B cell (primary cell): ENCODE measurements around the gene ZFR2. TPM values are rescaled to one million over a fixed set of nuclear protein-coding genes. Genes with fewer than 3 reads are reported as not detected.

Experiments used
- ATAC-seq: fragments of 200-7000 bp; cut with Tn5 transposase; one replicate; pipeline ENCODE4 v1.10.0; 2021; ENCODE audit warnings: low read depth, mild to moderate bottlenecking, moderate number of reproducible peaks, moderate library complexity
- CTCF ChIA-PET: fragments of 350-600 bp; sonication (Branson Sonifier 250); formaldehyde crosslinking; loops from one replicate; lab custom pipeline; 2021; ENCODE audit warnings: antibody characterized with exemption, inconsistent platforms; lab: Charles Lee
- POLR2A ChIA-PET: fragments of 350-600 bp; sonication (Branson Sonifier 250); formaldehyde crosslinking; loops from one replicate; lab custom pipeline; 2021; ENCODE audit warnings: antibody characterized with exemption; lab: Charles Lee
- DNase-seq: peaks from one replicate; pipeline ENCODE4 v3.0.0; 2013
- H2AFZ ChIP-seq: 2 replicates; pipeline ENCODE4 v1.6.1; 2012; ENCODE audit warnings: mild to moderate bottlenecking, low read depth, low read length; ENCODE audit not compliant: insufficient read depth, poor library complexity, severe bottlenecking
- H3K27ac ChIP-seq, 2 donors: 1 replicate in 1 of 2; 2 replicates in 1 of 2; pipeline ENCODE4 v1.5.1; 2012 to 2013; ENCODE audit warnings: low read length in 2 of 2, mild to moderate bottlenecking in 2 of 2, moderate library complexity in 1 of 2
- H3K27me3 ChIP-seq, 4 experiments: fragments of 200-600 bp in 1 of 4; sonication (generic) in 1 of 4; replicated peaks in 1 of 4; 1 replicate in 2 of 4; 2 replicates in 2 of 4; pipeline versions ENCODE4 v1.6.1 to v1.7.0; 2013 to 2016; ENCODE audit warnings: low read length in 3 of 4, mild to moderate bottlenecking in 2 of 4, mixed read lengths in 1 of 4, moderate library complexity in 1 of 4; ENCODE audit not compliant: insufficient read depth in 4 of 4, control insufficient read depth in 3 of 4; ENCODE audit errors: control extremely low read depth in 1 of 4
- H3K36me3 ChIP-seq, 2 experiments: replicated peaks in 1 of 2; 1 replicate in 1 of 2; 2 replicates in 1 of 2; pipeline versions ENCODE4 v1.6.1 to v1.7.1; 2013; ENCODE audit warnings: low read length in 1 of 2; ENCODE audit not compliant: insufficient read depth in 2 of 2, control insufficient read depth in 1 of 2; ENCODE audit errors: control extremely low read depth in 1 of 2, extremely low read depth in 1 of 2
- H3K4me1 ChIP-seq, 2 donors: fragments of 200-600 bp in 1 of 2; sonication (generic) in 1 of 2; 1 replicate in 1 of 2; 2 replicates in 1 of 2; pipeline versions ENCODE4 v1.5.1 to v1.6.1; 2013 to 2017; ENCODE audit warnings: low read length in 2 of 2; ENCODE audit not compliant: control insufficient read depth in 2 of 2, insufficient read depth in 2 of 2
- H3K4me2 ChIP-seq: replicated peaks from 2 replicates; pipeline ENCODE3; 2012; ENCODE audit warnings: mild to moderate bottlenecking, low read depth, low read length; ENCODE audit not compliant: poor library complexity, severe bottlenecking
- H3K4me3 ChIP-seq, 5 experiments: fragments of 200-600 bp in 1 of 5; sonication (generic) in 1 of 5; 1 replicate in 3 of 5; 2 replicates in 2 of 5; pipeline versions ENCODE4 v1.5.1 to v1.7.0; 2011 to 2016; ENCODE audit warnings: low read length in 4 of 5, mild to moderate bottlenecking in 4 of 5, low read depth in 2 of 5, control low read depth in 1 of 5, moderate library complexity in 1 of 5; ENCODE audit not compliant: insufficient read depth in 1 of 5; ENCODE audit errors: control extremely low read depth in 1 of 5, extremely low read depth in 1 of 5
- H3K79me2 ChIP-seq: fragments of 200-600 bp; sonication (generic); one replicate; pipeline ENCODE4 v1.6.0; 2016; ENCODE audit warnings: low read length; ENCODE audit not compliant: control insufficient read depth, insufficient read depth
- H3K9ac ChIP-seq: fragments of 200-600 bp; sonication (generic); 2 replicates; pipeline ENCODE4 v1.6.1; 2017; ENCODE audit warnings: mild to moderate bottlenecking, low read length, moderate library complexity
- H3K9me3 ChIP-seq, 3 donors: one replicate each; pipeline versions ENCODE4 v1.6.1 to v1.7.1; 2013; ENCODE audit warnings: low read length in 2 of 3; ENCODE audit not compliant: control insufficient read depth in 2 of 3, insufficient read depth in 1 of 3; ENCODE audit errors: control extremely low read depth in 1 of 3
- H4K20me1 ChIP-seq: 2 replicates; pipeline ENCODE4 v1.6.0; 2012; ENCODE audit warnings: mild to moderate bottlenecking, low read length; ENCODE audit not compliant: insufficient read depth, control insufficient read depth, poor library complexity, severe bottlenecking
- H3K27ac Mint-ChIP-seq: one replicate; pipeline ENCODE4 v1.8.0; 2021; ENCODE audit warnings: mixed read lengths
- H3K27me3 Mint-ChIP-seq: one replicate; pipeline ENCODE4 v1.8.0; 2021; ENCODE audit warnings: mixed read lengths
- H3K4me1 Mint-ChIP-seq: one replicate; pipeline ENCODE4 v1.8.0; 2021; ENCODE audit warnings: mixed read lengths
- H3K4me3 Mint-ChIP-seq: one replicate; pipeline ENCODE4 v1.8.0; 2021; ENCODE audit warnings: mixed read lengths
- H3K9me3 Mint-ChIP-seq: one replicate; pipeline ENCODE4 v1.8.0; 2022; ENCODE audit warnings: mixed read lengths; ENCODE audit not compliant: insufficient read depth
- EZH2 ChIP-seq: IDR thresholded peaks from 2 replicates; pipeline ENCODE4 v1.6.1; 2012; ENCODE audit warnings: borderline replicate concordance, low read depth, mild to moderate bottlenecking, moderate library complexity, low read length; ENCODE audit not compliant: insufficient read depth, poor library complexity, severe bottlenecking
- WGBS: methylation state at CpG from one replicate; pipeline ENCODE4 v1.1.5; 2013; ENCODE audit warnings: missing lambda C conversion rate; ENCODE audit not compliant: insufficient coverage; 5-methylcytosine and 5-hydroxymethylcytosine counted together
- intact Hi-C: fragments of 100-400 bp; cut with micrococcal nuclease; formaldehyde crosslinking; loops from one replicate; pipeline ENCODE4 v1.10.0; 2022
- polyA plus RNA-seq: library from polyadenylated mRNA; depleted of rRNA; stranded (reverse); fragments of >200 nt; gene quantifications from 2 replicates; pipeline ENCODE4 v1.2.3, GENCODE V29; 2012
- total RNA-seq, 2 donors: library from RNA; stranded (reverse); fragments of 120-200 nt in 1 of 2; gene quantifications; 1 replicate in 1 of 2; 2 replicates in 1 of 2; pipeline versions ENCODE4 v1.2.3 to v1.2.4, GENCODE V29; 2013 to 2022
- TF ChIP-seq, protein P1 (sequence below): fragments of 200-600 bp; IDR thresholded peaks from one replicate; pipeline ENCODE4 v1.8.0; 2022; ENCODE audit warnings: antibody characterized with exemption, mild to moderate bottlenecking

ZFR2 gene
- total and polyA plus RNA-seq, 2 donors (not counting 1 experiment from before 2014, with no cell fraction given) = 0.36 to 0.39 TPM

DNA sequence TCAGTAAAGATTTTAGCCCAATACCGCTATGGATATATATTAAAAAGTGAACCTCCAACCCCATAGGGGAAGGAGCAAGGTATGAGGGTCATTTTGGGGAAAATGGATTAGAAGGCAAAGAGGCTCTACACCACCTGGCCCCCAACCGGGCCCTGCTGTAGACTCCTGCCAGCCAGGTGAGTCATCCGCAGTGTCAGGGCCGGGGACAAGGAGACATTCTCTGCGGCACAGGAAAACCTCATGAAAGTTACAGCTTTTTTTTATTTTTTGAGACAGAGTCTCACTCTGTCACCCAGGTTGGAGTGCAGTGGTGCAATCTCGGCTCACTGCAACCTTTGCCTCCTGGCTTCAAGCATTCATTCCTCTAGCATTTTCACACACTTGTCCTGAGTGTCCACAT lies 32.0 kb downstream of the ZFR2 start:
- no peaks in the 10 kb centered on the region for H3K27me3 Mint-ChIP-seq
- TF ChIP-seq, protein P1, sequence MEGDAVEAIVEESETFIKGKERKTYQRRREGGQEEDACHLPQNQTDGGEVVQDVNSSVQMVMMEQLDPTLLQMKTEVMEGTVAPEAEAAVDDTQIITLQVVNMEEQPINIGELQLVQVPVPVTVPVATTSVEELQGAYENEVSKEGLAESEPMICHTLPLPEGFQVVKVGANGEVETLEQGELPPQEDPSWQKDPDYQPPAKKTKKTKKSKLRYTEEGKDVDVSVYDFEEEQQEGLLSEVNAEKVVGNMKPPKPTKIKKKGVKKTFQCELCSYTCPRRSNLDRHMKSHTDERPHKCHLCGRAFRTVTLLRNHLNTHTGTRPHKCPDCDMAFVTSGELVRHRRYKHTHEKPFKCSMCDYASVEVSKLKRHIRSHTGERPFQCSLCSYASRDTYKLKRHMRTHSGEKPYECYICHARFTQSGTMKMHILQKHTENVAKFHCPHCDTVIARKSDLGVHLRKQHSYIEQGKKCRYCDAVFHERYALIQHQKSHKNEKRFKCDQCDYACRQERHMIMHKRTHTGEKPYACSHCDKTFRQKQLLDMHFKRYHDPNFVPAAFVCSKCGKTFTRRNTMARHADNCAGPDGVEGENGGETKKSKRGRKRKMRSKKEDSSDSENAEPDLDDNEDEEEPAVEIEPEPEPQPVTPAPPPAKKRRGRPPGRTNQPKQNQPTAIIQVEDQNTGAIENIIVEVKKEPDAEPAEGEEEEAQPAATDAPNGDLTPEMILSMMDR = no peak
- no peak for TF ChIP-seq EZH2
- H3K4me3 ChIP-seq = no peak overlapping the region
- H3K27ac ChIP-seq = no peak overlapping the region
- no peak overlapping the region for H3K4me2 ChIP-seq
- no peaks in the 10 kb centered on the region for H3K9me3 Mint-ChIP-seq
- POLR2A ChIA-PET = no interaction called here
- intact Hi-C loops = no loop called here
- H3K4me1 ChIP-seq = no peaks in the 10 kb centered on the region
- CTCF ChIA-PET = no interaction called here
- no peaks in the 10 kb centered on the region for H3K36me3 ChIP-seq
- no peak overlapping the region for H3K9ac ChIP-seq
- H3K9me3 ChIP-seq = peaks cover 0 to 3% (median 0%) of the 10 kb centered on the region in 3 donors
- no peaks in the 10 kb centered on the region for H3K27me3 ChIP-seq
- no peaks in the 10 kb centered on the region for H3K4me1 Mint-ChIP-seq
- no peaks in the 10 kb centered on the region for H4K20me1 ChIP-seq
- H3K4me3 Mint-ChIP-seq = no peak overlapping the region
- no peak for DNase-seq
- H3K27ac Mint-ChIP-seq = no peak overlapping the region
- H2AFZ ChIP-seq = no peak overlapping the region
- WGBS = 97% methylated on average over 5 of the region's 6 CpGs
- no peak for ATAC-seq
- no peaks in the 10 kb centered on the region for H3K79me2 ChIP-seq

DNA sequence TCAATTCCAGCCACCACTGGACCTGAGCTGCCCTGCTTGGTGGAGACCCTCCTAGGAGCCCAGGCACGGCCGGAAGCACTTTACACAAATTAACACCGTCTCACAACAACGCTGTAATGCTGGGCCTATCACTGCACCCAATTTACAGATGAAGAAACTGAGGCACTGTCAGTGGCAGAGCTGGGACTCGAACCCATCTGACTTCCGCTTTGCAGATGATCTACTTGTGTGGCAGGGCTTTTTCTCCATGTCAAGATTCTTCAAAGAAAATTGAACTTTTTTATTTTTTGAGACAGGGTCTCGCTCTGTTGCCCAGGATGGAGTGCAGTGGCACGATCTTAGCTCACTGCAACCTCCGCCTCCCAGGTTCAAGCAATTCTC lies 33.8 kb downstream of the ZFR2 start:
- no peak overlapping the region for H3K27ac Mint-ChIP-seq
- Histone ChIP-seq H2AFZ (no peak overlapping the region), H3K4me2 (no peak overlapping the region), H4K20me1 (no peaks in the 10 kb centered on the region), H3K4me1 (no peaks in the 10 kb centered on the region), H3K9ac (no peak overlapping the region), H3K27me3 (no peaks in the 10 kb centered on the region), H3K4me3 (no peak overlapping the region), H3K27ac (no peak overlapping the region), H3K36me3 (no peaks in the 10 kb centered on the region), H3K79me2 (no peaks in the 10 kb centered on the region), H3K9me3 (peaks cover 0 to 3% (median 0%) of the 10 kb centered on the region in 3 donors)
- 85% methylated on average over 6 of the region's 9 CpGs for WGBS
- DNase-seq (no peak), ATAC-seq (no peak)
- no peak overlapping the region for H3K4me3 Mint-ChIP-seq
- TF ChIP-seq, protein P1 = no peak
- TF ChIP-seq EZH2 = no peak
- CTCF ChIA-PET = no interaction called here
- no peaks in the 10 kb centered on the region for H3K27me3 Mint-ChIP-seq
- POLR2A ChIA-PET = no interaction called here
- H3K9me3 Mint-ChIP-seq = no peaks in the 10 kb centered on the region
- intact Hi-C loops = no loop called here
- H3K4me1 Mint-ChIP-seq = no peaks in the 10 kb centered on the region
